GM10248 (cell line): Measurements from ENCODE around the gene LRRFIP1.
"Not testable (repeated sequence)": the region's sequence is repeated elsewhere in the genome, so short reads cannot be mapped to it uniquely, and the experiment has no call there.

Source experiments
- CTCF ChIA-PET: fragments of 300-600 bp; sonication (Branson Sonifier 250); formaldehyde crosslinking; extraction: SDS; loops from one replicate; lab custom pipeline; 2021; ENCODE audit warnings: antibody characterized with exemption; lab: Yijun Ruan, JAX
- POLR2A ChIA-PET: fragments of 350-650 bp; sonication (Branson Sonifier 250); formaldehyde crosslinking; extraction: SDS; loops from one replicate; lab custom pipeline; 2020; ENCODE audit warnings: antibody characterized with exemption; lab: Yijun Ruan, JAX
- DNase-seq: peaks from one replicate; pipeline ENCODE4 v3.0.0; 2012; ENCODE audit errors: extremely low spot score
- CTCF ChIP-seq: IDR thresholded peaks from 2 replicates; pipeline ENCODE4 v1.5.1; 2012; ENCODE audit warnings: mild to moderate bottlenecking, low read depth; ENCODE audit errors: extremely low read depth, missing control alignments, control extremely low read depth

Gene LRRFIP1

GRCh38 chr2:237760506-237761502 is 133.4 kb downstream of the LRRFIP1 start:
- POLR2A ChIA-PET = no interaction called here

DNA sequence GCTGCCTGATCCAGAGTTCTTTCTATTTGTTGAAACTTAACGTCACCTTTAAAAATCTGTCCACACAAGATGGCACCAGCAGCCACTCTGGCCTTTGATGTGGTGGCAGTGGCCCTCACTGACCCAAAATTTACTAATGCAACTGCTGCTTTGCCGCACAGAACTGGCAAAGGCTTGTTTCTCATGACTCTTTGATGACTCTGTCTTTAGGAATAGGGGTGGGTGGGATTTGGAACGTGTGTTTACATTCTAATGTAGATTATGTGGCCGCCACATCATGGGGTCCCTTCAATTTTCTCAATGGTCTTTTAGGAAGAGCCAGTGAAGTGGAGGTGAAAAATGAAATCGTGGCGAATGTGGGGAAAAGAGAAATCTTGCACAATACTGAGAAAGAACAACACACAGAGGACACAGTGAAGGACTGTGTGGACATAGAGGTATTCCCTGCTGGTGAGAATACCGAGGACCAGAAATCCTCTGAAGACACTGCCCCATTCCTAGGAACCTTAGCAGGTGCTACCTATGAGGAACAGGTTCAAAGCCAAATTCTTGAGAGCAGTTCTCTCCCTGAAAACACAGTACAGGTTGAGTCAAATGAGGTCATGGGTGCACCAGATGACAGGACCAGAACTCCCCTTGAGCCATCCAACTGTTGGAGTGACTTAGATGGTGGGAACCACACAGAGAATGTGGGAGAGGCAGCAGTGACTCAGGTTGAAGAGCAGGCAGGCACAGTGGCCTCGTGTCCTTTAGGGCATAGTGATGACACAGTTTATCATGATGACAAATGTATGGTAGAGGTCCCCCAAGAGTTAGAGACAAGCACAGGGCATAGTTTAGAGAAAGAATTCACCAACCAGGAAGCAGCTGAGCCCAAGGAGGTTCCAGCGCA is 135.2 kb downstream of the LRRFIP1 start:
- CTCF ChIA-PET = interaction anchor here (1.3 to 1.6 kb wide), 3 partner anchors 13 to 90 kb away, joined by 5 to 7 read pairs (median 5); no protein-coding TSS in a partner anchor
- POLR2A ChIA-PET, DNase-seq: not testable (repeated sequence)

More at GRCh38 chr2:237760506-237761502, 133.4 kb downstream of the LRRFIP1 start:
- DNase-seq = no peak
- no peak for TF ChIP-seq CTCF
- CTCF ChIA-PET = interaction anchor here (0.9 to 1.6 kb wide), 6 partner anchors 13 to 88 kb away, joined by 3 to 7 read pairs (median 5); no protein-coding TSS in a partner anchor

DNA sequence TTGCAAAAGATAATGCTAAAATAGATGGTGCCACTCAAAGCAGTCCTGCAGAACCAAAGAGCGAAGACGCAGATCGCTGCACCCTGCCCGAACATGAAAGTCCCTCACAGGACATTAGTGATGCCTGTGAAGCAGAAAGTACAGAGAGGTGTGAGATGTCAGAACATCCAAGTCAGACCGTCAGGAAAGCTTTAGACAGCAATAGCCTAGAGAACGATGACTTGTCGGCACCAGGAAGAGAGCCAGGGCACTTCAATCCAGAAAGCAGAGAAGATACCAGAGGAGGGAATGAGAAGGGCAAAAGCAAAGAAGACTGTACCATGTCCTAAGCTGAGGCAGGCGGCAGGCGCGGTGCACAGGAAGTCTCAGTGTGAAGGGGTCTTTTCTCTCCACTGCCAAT is 136.4 kb downstream of the LRRFIP1 start:
- no peak for TF ChIP-seq CTCF
- ChIA-PET POLR2A (no interaction called here), CTCF (no interaction called here)
- DNase-seq = no peak

- POLR2A ChIA-PET = interaction anchor here (0.7 kb wide), 1 partner anchor 62 kb away, joined by 8 read pairs; no protein-coding TSS in a partner anchor
- CTCF ChIA-PET, DNase-seq: not testable (repeated sequence)
These were observed 137.7 kb downstream of the LRRFIP1 start for GRCh38 chr2:237765122-237765521.

DNA sequence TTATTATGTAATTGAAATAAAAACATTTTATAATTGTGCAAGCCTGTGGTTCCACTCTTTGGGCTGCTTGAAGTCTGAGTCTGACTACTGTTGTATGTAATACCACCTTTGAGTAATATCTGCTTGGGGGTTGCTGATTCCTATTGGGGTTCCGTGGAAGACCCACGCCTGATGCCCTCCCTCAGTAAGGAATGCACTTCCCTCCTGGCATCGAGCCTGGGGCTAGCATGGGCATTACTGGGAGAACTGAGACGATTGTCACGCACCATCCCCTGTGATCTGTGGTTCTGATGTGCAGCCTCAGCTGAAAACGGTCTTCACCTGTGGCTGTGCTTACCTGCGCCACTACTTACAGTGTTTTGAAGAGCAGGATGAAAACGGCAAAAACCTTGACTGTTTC is 138.5 kb downstream of the LRRFIP1 start:
- ChIA-PET CTCF (interaction anchor here (1.0 to 1.8 kb wide), 3 partner anchors 9 to 253 kb away, joined by 3 to 8 read pairs (median 4); no protein-coding TSS in a partner anchor), POLR2A (interaction anchor here (0.7 kb wide), 1 partner anchor 63 kb away, joined by 8 read pairs; no protein-coding TSS in a partner anchor)

GRCh38 chr2:237766340-237766739 is 139.0 kb downstream of the LRRFIP1 start:
- ChIA-PET CTCF (interaction anchor here (1.0 to 1.8 kb wide), 3 partner anchors 9 to 254 kb away, joined by 3 to 8 read pairs (median 4); no protein-coding TSS in a partner anchor), POLR2A (no interaction called here)
- DNase-seq = no peak

More for the DNA sequence above, 138.5 kb downstream of the LRRFIP1 start:
- no peak for TF ChIP-seq CTCF
- DNase-seq = no peak

More at GRCh38 chr2:237766340-237766739, 139.0 kb downstream of the LRRFIP1 start:
- TF ChIP-seq CTCF = no peak
